Activated CD8-positive, alpha-beta memory T cell treated with anti-CD3 and anti-CD28 coated beads for 48 hours (primary cell): ENCODE data around the gene RFC4.
"Not testable (repeated sequence)": the region's sequence is repeated elsewhere in the genome, so short reads cannot be mapped to it uniquely, and the experiment has no call there.

Source experiments
- DNase-seq, 3 experiments: peaks; one replicate each; pipeline ENCODE4 v3.0.0-alpha.2; 2020; ENCODE audit warnings: low read depth in 2 of 3, low spot score in 2 of 3

Gene RFC4, protein sequence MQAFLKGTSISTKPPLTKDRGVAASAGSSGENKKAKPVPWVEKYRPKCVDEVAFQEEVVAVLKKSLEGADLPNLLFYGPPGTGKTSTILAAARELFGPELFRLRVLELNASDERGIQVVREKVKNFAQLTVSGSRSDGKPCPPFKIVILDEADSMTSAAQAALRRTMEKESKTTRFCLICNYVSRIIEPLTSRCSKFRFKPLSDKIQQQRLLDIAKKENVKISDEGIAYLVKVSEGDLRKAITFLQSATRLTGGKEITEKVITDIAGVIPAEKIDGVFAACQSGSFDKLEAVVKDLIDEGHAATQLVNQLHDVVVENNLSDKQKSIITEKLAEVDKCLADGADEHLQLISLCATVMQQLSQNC

DNA sequence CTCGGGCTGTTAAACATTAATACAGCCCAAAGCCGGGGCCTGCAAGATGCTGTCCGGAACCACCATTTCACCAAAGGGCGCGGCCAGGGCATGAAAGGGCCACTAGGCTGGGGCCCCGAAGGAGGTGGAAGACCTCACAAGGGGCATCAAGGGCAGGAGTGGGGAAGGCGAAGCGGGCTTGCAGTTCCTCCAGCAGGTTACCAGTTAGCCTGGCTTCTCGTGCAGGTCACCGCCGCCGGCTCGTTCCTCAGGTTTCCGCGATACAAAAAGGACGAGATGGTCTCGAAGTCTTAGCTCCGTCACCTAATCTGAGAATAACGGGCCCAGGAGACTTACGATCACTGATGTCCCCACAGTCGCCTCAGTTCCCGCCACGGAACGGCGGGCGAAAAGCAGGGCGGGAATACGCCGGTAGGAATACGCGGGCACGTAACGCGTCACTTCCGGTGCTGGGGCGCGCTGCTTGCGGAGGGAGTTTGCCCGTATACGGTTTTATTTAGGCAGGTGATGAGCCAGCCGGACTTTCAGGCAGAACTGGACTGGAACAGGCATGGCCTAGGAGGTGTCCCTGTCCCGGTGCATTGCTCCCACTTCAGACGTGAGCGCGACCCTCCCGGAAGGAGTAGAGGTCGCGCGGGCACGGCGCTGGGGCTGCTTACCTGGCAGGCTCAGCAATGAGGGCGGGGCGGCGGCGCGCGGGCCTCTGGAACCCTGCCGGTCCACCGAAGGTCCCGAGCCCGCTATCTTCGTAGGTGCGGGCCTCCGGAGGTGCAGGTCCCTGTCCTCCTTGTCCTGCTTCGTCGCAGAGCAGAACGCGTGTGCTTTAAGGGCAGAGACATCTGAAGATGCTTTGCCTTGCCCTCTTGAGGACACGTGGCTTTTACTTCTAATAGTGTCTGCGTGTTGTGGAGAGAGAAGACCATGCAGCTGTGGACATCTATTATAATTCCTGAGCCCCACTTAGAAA lies at the start of gene RFC4:
RFC4 (minus strand) TSS at position 394 of the 967 bp plus-strand sequence. CDS start 1,769 bp downstream, outside the sequence.
- peak; percentile 74 to 77 (median 75) for DNase-seq

GRCh38 chr3:186854954-186855353 lies 48.7 kb upstream of the RFC4 start:
- no peak for DNase-seq

DNA sequence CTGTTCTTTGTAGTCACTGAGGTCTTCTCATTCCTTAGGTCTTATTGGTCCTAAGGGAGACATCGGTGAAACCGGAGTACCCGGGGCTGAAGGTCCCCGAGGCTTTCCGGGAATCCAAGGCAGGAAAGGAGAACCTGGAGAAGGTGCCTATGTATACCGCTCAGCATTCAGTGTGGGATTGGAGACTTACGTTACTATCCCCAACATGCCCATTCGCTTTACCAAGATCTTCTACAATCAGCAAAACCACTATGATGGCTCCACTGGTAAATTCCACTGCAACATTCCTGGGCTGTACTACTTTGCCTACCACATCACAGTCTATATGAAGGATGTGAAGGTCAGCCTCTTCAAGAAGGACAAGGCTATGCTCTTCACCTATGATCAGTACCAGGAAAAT lies 47.9 kb upstream of the RFC4 start:
- DNase-seq: no peak

DNA sequence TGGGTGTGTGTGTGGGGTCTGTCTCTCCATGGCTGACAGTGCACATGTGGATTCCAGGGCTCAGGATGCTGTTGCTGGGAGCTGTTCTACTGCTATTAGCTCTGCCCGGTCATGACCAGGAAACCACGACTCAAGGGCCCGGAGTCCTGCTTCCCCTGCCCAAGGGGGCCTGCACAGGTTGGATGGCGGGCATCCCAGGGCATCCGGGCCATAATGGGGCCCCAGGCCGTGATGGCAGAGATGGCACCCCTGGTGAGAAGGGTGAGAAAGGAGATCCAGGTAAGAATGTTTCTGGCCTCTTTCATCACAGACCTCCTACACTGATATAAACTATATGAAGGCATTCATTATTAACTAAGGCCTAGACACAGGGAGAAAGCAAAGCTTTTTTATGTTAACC lies 46.7 kb upstream of the RFC4 start:
- no peak for DNase-seq

DNA sequence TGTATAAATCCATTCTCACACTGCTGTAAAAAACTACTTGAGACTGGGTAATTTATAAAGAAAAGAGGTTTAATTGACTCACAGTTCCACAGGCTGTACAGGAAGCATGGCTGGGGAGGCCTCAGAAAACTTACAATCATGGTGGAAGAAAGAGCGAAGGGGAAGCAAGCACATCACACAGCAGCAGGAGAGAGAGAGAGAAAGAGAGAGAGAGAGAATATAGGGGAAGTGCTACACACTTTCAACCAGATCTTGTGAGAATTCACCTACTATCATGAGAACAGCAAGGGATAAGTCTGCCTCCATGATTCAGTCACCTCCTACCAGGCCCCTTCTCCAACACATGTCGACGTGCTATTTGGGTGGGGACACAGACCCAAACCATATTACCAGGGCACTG lies 45.6 kb upstream of the RFC4 start:
- DNase-seq: not testable (repeated sequence)

DNA sequence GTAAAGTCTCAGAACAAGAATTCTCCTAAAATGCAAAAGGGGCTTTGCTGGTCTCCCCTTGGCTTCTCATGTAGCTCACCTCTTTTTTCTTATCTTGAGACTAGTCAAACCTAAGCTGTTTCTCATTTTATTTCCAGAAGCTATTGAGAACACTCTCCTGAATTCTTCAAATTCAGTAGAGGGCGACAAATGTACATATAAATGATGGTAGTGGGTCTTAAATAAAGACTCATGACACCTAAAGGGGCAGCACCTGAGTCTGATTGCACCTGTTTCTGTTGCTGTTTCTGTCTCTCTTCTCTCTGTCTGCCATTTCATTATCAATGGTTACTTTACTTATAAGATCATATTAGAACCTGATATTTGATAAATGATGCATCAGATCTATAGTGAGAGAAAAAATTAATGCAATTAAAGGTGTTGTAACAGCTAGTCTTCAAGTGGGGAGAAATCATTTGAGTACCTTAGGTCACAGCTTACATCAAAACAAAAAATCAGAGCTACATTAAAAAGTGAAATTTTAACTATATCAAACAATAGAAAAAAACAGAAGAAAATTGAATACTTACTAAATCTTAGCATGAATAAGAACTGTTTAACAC lies 43.2 kb upstream of the RFC4 start:
- no peak for DNase-seq

GRCh38 chr3:186847437-186847836 lies 41.2 kb upstream of the RFC4 start:
- no peak for DNase-seq

- no peak for DNase-seq
These were observed 39.5 kb upstream of the RFC4 start for GRCh38 chr3:186845756-186846155.

DNA sequence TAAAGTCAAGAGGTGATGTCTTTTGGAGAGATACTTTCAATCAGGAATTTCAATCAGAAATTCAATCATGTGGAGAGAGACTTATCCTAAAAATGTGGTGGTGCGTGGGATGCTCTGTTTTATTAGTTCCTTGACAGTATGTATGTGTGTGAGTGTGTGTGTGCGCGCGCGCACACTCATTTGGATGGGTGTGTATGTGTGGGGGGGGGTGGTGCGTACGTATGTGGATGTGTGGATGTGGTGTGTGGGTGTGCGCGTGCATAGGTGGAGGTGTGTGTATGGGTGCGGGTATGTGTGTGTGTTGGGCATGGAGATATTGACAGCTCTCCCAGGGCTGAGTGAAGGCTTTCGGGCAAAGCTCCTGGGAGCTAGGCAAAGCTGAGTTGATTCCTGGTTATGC lies 38.6 kb upstream of the RFC4 start:
- no peak for DNase-seq

DNA sequence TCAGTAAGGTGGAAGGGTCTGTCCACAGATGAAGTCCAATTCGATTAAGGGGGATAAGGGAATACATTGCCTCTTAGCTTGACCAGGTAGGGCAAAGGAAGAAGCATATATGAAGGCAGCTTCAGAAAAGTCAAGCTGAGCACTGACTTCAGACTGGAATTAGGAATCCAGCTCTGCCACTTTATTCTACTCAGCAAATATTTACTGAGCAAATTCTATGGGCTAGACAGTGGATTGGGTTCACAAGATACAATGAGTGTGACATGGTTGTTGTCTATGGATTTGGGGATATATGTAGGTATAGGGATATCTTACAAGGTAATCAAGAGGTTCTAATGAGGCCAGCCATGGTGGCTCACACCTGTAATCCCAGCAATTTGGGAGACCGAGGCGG lies 36.8 kb upstream of the RFC4 start:
- DNase-seq: no peak

DNA sequence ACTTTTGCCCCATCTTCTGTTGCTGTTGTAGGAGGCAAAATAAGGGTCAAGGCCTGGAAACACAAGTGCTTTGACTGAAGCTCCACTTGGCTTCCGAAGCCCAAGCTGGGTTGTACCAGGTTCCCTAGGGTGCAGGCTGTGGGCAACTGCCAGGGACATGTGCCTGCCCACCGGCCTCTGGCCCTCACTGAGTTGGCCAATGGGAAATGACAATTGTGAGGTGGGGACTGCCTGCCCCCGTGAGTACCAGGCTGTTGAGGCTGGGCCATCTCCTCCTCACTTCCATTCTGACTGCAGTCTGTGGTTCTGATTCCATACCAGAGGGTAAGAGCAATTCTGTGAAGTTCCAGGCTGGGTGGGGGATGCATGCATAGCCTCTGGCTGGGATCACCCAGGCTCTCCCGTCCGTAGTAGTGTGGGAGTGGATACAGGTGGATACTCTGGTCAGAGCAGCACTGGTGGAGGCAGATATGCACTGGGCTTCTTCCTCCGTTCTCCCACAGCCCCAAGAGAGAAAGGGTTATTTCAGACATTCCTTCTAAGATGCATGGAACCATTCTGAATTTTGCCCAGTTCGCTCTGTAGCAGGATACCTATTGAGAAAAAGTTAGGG lies 36.2 kb upstream of the RFC4 start, which contains the start of gene ADIPOQ:
ADIPOQ (plus strand) TSS at position 285 of the 613 bp plus-strand sequence. CDS start 10,349 bp downstream, outside the sequence.
- DNase-seq: no peak

GRCh38 chr3:186841620-186842019 lies 35.3 kb upstream of the RFC4 start:
- DNase-seq: no peak

- no peak for DNase-seq
These were observed 33.8 kb upstream of the RFC4 start for GRCh38 chr3:186839874-186840641.

DNA sequence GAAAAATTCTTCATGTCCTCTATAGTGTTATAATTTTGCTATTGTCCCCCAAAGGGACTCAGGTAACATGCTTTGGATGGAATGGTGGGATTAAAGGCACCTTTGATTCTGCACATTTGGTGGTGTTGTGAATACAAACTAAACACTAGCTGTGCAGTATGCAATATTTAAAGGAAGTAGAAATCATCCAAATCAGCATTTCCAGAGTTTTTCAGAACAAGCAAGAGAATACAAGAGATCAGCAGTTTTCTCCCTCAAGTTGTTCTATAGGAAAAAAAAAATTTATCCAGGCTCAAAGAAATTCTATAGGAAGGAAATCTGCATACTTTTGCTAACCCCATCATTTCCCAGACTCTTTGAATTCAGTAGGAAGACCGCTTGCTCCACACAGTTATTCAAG lies 26.0 kb upstream of the RFC4 start:
- no peak for DNase-seq

DNA sequence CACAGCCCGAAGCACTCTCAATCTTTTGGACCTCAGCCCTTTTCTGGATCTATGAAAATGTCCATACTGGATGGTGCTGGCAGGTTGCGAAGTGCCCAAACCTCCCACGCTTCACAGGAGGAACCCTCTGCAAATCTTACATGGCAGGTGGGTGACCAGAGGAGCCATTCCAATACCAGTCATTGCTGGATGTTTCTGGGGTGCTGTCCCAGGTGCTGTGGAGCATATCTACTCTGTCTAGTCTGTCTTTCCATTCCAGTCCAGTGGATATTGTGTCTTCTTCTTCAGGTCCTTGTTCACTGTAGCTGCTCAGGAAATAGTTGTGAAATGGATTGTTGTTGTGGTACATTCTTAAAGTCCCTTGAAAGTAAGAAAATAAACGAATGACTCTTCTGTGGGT lies 25.5 kb upstream of the RFC4 start:
- no peak for DNase-seq

DNA sequence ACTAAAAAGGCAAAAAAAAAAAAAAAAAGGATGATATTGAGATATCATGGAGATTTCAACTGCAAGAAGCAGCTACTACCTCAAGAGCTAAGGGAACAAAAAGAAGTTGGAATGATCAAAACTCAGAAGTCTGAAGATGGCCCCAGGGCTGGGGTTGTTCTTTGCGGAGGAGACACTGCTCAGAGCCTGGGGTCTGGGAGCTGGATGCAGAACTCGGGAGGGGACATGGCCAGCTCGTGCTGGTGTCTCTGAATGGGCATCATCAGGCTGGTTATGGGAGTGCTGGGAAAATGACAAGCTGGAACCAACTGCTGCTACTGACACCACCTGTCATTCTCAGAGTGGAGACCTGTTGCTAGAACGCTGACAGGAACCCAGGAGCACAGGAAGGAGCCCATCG lies 22.1 kb upstream of the RFC4 start:
- no peak for DNase-seq

- peak in 2 of 3 experiments; percentile 71 to 80 for DNase-seq
These were observed 20.9 kb upstream of the RFC4 start for GRCh38 chr3:186826976-186827857.

DNA sequence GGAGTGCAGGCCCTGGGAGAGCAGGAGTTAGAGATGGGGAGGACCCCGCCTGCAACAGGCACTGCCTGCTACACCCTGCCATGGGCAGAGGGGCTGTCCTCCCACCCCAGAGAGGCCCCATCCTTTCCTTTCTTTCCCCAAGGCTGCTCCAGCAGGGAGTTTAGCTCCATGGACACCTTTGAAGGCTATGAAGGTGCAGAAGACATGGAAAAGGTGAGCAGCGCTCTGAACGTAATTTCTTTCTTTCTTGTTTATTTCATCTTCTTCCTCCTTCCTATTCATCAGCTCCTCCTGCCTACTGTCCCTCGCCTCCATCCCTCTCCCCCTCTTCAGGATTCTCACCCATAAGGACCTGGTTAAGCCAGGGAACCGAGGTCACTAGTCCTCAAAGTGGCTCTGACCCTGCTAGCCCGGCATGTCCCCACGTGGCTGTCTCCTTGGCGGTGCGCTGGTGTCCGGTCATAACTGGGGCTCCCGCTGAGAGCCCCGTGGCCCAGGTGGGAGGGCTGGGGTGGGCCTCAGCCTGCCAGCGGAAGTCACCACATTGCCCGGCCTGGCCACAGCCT lies 20.2 kb upstream of the RFC4 start:
- peak in 1 of 3 experiments; percentile 14 for DNase-seq

DNA sequence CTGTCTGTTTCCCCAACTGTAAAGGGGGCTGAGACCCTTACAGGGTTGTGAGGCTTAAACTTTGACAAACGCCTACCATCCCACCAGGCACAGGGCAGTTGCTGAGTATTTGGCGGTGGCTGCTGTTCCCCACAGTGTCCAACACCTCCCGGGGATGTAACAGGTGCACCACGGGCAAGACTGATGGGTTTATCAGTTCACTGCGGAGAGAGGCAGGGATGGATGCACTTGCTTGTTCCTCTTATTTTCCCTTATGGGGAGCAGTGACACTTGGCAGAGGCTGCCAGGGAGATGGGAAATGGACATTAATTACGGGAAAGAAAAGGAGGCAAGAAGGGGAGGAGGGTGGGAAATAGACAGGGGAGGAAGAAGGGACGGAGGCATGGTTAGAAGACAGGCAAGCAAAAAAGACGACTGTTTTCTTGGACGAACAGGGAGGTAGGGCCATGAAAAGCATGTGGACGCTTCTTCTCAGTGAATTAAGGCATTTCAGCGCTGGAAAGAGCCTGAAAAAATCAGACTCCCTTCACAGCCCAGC lies 19.7 kb upstream of the RFC4 start:
- DNase-seq: no peak
